Activated CD4-positive, alpha-beta T cell treated with anti-CD3 and anti-CD28 coated beads for 48 hours (primary cell): ENCODE data around the gene SPTLC2.

Source experiments
- DNase-seq: peaks from one replicate; pipeline ENCODE4 v3.0.0-alpha.2; 2020

The SPTLC2 gene

GRCh38 chr14:77458249-77458950, 158.0 kb downstream of the SPTLC2 start:
- DNase-seq: peak; percentile 53

- DNase-seq: peak; percentile 96
Observed at GRCh38 chr14:77457522-77458248, 158.8 kb downstream of the SPTLC2 start, which contains the start of the genes AHSA1 and VIPAS39. AHSA1 (plus strand) TSS chr14:77458093; CDS start chr14:77458190, 97 bp downstream. VIPAS39 (minus strand) TSS chr14:77457601; CDS start chr14:77454102, 3,499 bp downstream.

GRCh38 chr14:77457115-77457521, 159.3 kb downstream of the SPTLC2 start:
- no peak for DNase-seq
